GM20000 (cell line): ENCODE measurements around the gene NFIX.

Experiments
- DNase-seq: peaks from one replicate; pipeline ENCODE4 v3.0.0; 2012; ENCODE audit warnings: low spot score
- CTCF ChIP-seq: IDR thresholded peaks from 2 replicates; pipeline ENCODE4 v1.5.1; 2012; ENCODE audit warnings: mild to moderate bottlenecking, control low read depth; ENCODE audit errors: extremely low read depth, missing control alignments

Gene NFIX

GRCh38 chr19:13087295-13087694, 92.0 kb downstream of the NFIX start:
- no peak for DNase-seq
- TF ChIP-seq CTCF = no peak

- DNase-seq = no peak
- no peak for TF ChIP-seq CTCF
Measured at GRCh38 chr19:13087795-13088537, 92.7 kb downstream of the NFIX start.

GRCh38 chr19:13089139-13089856, 94.0 kb downstream of the NFIX start:
- no peak for DNase-seq
- peak; percentile 14 for TF ChIP-seq CTCF

GRCh38 chr19:13089857-13090507, 94.7 kb downstream of the NFIX start:
- no peak for DNase-seq
- TF ChIP-seq CTCF = no peak

- no peak for DNase-seq
- no peak for TF ChIP-seq CTCF
Measured at GRCh38 chr19:13090511-13091231, 95.4 kb downstream of the NFIX start.

GRCh38 chr19:13091400-13092157, 96.3 kb downstream of the NFIX start:
- no peak for DNase-seq
- TF ChIP-seq CTCF = no peak
